GM18502 (cell line): Measurements from ENCODE around the gene ZGLP1.

Source experiments
- ATAC-seq: cut with Tn5 transposase; IDR thresholded peaks from one replicate; pipeline ENCODE4 v1.9.1; 2021; ENCODE audit warnings: mild to moderate bottlenecking; ENCODE audit not compliant: unreplicated experiment, poor library complexity

The ZGLP1 gene

DNA sequence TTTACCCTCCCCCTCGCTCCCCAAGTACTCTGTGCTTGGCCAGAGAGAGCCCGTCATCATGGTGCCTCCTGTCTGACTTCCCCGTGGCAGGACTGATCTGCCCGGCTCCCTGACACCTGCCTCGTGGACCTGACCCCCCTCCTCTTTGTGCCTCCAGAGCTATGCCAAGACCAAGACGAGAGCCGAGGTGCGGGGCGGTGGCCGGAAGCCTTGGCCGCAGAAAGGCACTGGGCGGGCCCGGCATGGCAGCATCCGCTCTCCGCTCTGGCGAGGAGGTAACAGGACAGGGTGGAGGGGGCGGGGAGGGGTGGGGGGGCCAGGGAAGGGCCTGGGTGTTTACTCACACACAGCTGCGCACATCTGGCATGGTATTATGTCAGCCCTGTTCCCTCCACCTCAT, 53.1 kb downstream of the ZGLP1 start:
- no peak for ATAC-seq

DNA sequence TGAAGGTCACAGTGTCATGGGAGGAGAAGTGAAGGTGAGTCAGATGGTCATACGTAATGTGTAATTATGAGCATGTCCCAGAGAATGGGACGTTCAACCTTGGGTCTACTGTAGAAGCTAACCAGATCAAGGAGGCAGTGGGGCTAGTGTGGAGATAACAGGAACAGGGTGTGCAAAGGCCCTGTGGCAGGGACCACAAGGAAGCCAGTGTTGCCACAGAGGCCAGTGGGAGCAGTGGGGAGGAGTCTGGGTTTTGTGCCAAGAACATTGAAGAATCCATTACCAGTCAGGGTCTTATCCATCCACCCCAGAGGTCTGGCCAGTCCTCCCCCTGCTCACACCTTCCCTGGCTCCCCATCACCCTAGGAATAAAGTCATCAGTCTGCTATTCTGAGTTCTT, 54.3 kb downstream of the ZGLP1 start:
- no peak for ATAC-seq
